Gastroesophageal sphincter (tissue), 3 donors: Measurements from ENCODE around the gene HSPB8.

ENCODE experiments used
- POLR2A ChIP-seq, 2 donors: fragments of 450-650 bp; IDR thresholded peaks; one replicate each; pipeline ENCODE4 v1.6.1; 2017; ENCODE audit warnings: antibody characterized with exemption in 2 of 2, mild to moderate bottlenecking in 2 of 2, moderate library complexity in 1 of 2
- POLR2AphosphoS5 ChIP-seq: sonication (generic); formaldehyde crosslinking; IDR thresholded peaks from one replicate; pipeline ENCODE4 v1.6.1; 2017; ENCODE audit warnings: antibody characterized with exemption
- TF ChIP-seq, protein P1 (sequence below), 4 experiments: fragments of 200-600 bp in 2 of 4; fragments of 450-650 bp in 2 of 4; sonication (generic) in 1 of 4; IDR thresholded peaks; one replicate each; pipeline ENCODE4 v1.5.1; 2017 to 2019; ENCODE audit warnings: antibody characterized with exemption in 4 of 4, mild to moderate bottlenecking in 2 of 4, moderate library complexity in 2 of 4

DNA sequence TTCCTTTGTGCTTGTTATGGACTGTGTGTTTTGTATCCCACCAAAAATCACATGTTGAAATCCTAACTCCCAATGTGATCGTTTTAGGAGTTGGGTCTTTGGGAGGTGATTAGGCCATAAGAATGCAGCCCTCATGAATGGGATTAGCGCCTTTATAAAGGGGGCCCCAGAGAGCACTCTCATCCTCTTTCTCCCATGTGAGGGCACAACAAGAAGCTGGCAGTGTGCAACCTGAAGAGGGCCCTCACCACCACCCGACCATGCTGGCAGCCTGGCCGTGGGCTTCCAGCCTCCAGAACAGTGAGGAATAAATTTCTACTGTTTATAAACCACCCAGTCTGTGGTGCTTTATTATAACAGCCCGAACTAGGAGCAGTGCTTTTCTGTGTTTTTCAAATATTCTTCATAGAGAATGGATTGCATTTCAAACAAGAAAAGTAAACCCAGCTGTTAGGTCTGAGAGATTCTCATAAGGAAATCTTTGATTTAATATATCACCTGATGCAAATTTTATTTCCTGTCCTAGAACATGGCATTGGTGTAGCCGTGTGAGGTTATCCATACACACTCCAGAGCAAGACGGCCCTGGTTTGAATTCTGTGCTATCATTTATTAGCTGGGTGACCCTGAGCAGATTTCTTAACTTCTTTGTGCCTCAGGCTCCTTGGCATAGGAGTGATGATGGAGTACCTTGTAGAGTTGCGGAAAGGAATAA is 27.8 kb downstream of the HSPB8 start:
- TF ChIP-seq POLR2A (IDR thresholded peaks at IDR 0.05) (no peak), POLR2AphosphoS5 (no peak)
- TF ChIP-seq, protein P1, sequence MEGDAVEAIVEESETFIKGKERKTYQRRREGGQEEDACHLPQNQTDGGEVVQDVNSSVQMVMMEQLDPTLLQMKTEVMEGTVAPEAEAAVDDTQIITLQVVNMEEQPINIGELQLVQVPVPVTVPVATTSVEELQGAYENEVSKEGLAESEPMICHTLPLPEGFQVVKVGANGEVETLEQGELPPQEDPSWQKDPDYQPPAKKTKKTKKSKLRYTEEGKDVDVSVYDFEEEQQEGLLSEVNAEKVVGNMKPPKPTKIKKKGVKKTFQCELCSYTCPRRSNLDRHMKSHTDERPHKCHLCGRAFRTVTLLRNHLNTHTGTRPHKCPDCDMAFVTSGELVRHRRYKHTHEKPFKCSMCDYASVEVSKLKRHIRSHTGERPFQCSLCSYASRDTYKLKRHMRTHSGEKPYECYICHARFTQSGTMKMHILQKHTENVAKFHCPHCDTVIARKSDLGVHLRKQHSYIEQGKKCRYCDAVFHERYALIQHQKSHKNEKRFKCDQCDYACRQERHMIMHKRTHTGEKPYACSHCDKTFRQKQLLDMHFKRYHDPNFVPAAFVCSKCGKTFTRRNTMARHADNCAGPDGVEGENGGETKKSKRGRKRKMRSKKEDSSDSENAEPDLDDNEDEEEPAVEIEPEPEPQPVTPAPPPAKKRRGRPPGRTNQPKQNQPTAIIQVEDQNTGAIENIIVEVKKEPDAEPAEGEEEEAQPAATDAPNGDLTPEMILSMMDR (IDR thresholded peaks at IDR 0.05): no peak
